GM12864 (cell line): Measurements from ENCODE around the gene OR6X1.

Experiments used
- DNase-seq: peaks from one replicate; pipeline ENCODE4 v3.0.0-alpha.2; 2011; ENCODE audit warnings: low read depth
- H3K4me3 ChIP-seq: 2 replicates; pipeline ENCODE4 v1.5.1; 2011; ENCODE audit warnings: mild to moderate bottlenecking, low read depth, low read length, control low read depth
- CTCF ChIP-seq: IDR thresholded peaks from 2 replicates; pipeline ENCODE4 v1.5.1; 2011; ENCODE audit warnings: low read depth, mild to moderate bottlenecking, moderate library complexity, low read length, control low read depth, inconsistent platforms; ENCODE audit errors: missing control alignments

OR6X1 gene

GRCh38 chr11:123797114-123797513, 42.8 kb upstream of the OR6X1 start:
- no peak overlapping the region for H3K4me3 ChIP-seq
- no peak for TF ChIP-seq CTCF
- no peak for DNase-seq

- no peak for TF ChIP-seq CTCF
Observed at GRCh38 chr11:123796226-123796625, 41.9 kb upstream of the OR6X1 start.

GRCh38 chr11:123783536-123783935, 29.2 kb upstream of the OR6X1 start:
- TF ChIP-seq CTCF: no peak
- DNase-seq: no peak
- H3K4me3 ChIP-seq: no peak overlapping the region

More at GRCh38 chr11:123796226-123796625, 41.9 kb upstream of the OR6X1 start:
- DNase-seq: no peak
- H3K4me3 ChIP-seq: no peak overlapping the region

GRCh38 chr11:123778511-123778910, 24.2 kb upstream of the OR6X1 start:
- no peak for TF ChIP-seq CTCF
- DNase-seq: no peak
- H3K4me3 ChIP-seq: no peak overlapping the region

- TF ChIP-seq CTCF: no peak
- no peak overlapping the region for H3K4me3 ChIP-seq
- no peak for DNase-seq
Observed at GRCh38 chr11:123775715-123776549, 21.6 kb upstream of the OR6X1 start.

GRCh38 chr11:123775289-123775688, 21.0 kb upstream of the OR6X1 start:
- no peak overlapping the region for H3K4me3 ChIP-seq
- TF ChIP-seq CTCF: no peak
- no peak for DNase-seq

GRCh38 chr11:123773959-123774358, 19.6 kb upstream of the OR6X1 start:
- DNase-seq: no peak
- no peak overlapping the region for H3K4me3 ChIP-seq
- TF ChIP-seq CTCF: no peak
